Measurements from ENCODE around the gene TMEM253.
A peak's percentile ranks its signal among the peaks of the same experiment; 100 is the strongest.

TMEM253 gene

DNA sequence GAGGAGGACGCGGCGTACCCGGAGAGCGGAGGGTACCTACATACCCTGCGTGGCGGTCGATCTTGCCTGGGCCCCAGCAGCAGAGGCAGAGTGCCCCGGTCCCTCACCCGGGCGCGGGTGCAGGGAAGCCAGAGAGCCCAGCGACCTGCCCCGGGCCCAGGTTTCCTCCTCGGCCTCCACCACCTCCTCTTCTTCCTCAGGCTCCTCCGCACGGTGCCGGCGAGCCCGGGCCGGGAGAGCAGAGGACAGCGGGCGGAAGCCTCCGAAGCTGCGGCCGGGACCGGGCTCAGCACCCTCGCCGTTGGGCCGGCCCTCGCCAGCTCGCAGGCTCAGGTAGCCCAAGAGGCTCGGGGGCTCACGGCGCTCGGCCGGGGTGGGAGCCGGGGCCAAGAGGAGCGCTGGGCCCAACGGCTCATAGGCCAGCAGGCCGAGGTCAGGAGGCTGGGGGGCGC lies 9.0 kb upstream of the TMEM253 start:
- no peaks in the 10 kb centered on the region for H3K36me3 Mint-ChIP-seq (ENCODE audit: low read depth)
- H3K4me1 Mint-ChIP-seq, result peaks cover 20% of the 10 kb centered on the region
- no peak overlapping the region for H3K4me3 Mint-ChIP-seq
- ATAC-seq, result no peak
- DNase-seq, result no peak
- no peak overlapping the region for H3K27ac Mint-ChIP-seq
- H3K27me3 Mint-ChIP-seq, result no peaks in the 10 kb centered on the region
- no peaks in the 10 kb centered on the region for H3K9me3 Mint-ChIP-seq

DNA sequence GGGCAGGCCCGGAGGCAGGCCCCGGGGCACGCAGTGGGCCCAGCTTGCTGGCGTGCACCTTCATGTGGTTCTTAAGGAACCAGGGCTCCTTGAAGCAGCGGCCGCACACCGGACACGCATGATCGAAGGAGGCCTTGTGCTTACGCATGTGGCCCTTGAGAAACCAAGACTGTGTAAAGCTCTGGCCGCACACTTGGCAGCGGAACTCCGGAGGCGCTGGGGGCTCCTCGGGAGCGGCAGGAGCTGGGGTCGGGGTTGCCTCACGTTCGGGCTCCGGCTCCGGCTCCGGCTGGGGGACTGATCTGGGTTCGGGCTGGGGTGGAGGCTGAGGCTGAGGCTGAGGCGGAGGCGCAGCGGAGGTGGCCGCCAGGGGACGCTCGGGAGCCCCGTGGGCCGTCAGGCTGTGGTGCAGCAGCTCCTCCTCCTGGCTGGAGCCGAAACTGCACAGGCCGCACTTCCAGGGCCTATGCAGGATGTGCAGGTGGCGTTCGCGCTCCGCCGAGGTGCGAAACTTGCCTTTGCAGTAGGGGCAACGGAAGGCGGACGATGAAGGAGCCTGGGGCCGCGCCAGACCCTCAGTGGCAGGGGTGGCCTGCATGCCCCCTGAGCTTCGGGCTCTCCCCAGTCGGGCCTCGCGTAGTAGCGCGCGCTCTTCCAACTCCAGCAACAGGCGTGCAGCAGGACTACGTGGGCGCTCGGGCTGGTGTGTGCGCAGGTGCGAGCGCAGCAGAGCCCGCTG lies 8.4 kb upstream of the TMEM253 start:
- H3K4me3 Mint-ChIP-seq, result no peak overlapping the region
- H3K27me3 Mint-ChIP-seq, result no peaks in the 10 kb centered on the region
- peak; percentile 94 for DNase-seq
- peak; percentile 85 for ATAC-seq
- no peaks in the 10 kb centered on the region for H3K9me3 Mint-ChIP-seq
- peaks cover 19% of the 10 kb centered on the region for H3K4me1 Mint-ChIP-seq
- no peaks in the 10 kb centered on the region for H3K36me3 Mint-ChIP-seq (ENCODE audit: low read depth)
- no peak overlapping the region for H3K27ac Mint-ChIP-seq

DNA sequence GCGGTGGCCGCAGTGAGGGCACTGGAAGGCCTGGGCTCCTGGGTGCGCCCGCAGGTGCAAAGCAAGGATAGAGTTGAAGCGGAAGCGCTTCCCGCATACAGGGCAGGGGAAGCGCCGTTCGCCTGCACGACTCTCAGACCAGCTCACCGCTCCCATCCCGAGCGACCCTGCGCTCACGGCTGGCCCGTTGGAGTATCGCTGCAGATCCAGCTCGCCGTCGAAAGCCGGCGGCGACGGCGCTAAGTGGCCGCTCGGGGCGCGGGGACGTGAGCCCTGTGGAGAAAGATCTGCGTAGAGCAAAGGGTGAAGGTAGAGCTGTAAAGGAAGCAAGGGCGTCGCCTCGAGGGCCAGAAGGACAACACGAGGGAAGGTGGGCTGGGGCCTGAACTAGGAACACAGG lies 7.8 kb upstream of the TMEM253 start:
- H3K4me3 Mint-ChIP-seq, result no peak overlapping the region
- peaks cover 13% of the 10 kb centered on the region for H3K4me1 Mint-ChIP-seq
- H3K27ac Mint-ChIP-seq, result no peak overlapping the region
- no peaks in the 10 kb centered on the region for H3K9me3 Mint-ChIP-seq
- ATAC-seq, result no peak
- H3K27me3 Mint-ChIP-seq, result no peaks in the 10 kb centered on the region
- no peaks in the 10 kb centered on the region for H3K36me3 Mint-ChIP-seq (ENCODE audit: low read depth)
- no peak for DNase-seq

DNA sequence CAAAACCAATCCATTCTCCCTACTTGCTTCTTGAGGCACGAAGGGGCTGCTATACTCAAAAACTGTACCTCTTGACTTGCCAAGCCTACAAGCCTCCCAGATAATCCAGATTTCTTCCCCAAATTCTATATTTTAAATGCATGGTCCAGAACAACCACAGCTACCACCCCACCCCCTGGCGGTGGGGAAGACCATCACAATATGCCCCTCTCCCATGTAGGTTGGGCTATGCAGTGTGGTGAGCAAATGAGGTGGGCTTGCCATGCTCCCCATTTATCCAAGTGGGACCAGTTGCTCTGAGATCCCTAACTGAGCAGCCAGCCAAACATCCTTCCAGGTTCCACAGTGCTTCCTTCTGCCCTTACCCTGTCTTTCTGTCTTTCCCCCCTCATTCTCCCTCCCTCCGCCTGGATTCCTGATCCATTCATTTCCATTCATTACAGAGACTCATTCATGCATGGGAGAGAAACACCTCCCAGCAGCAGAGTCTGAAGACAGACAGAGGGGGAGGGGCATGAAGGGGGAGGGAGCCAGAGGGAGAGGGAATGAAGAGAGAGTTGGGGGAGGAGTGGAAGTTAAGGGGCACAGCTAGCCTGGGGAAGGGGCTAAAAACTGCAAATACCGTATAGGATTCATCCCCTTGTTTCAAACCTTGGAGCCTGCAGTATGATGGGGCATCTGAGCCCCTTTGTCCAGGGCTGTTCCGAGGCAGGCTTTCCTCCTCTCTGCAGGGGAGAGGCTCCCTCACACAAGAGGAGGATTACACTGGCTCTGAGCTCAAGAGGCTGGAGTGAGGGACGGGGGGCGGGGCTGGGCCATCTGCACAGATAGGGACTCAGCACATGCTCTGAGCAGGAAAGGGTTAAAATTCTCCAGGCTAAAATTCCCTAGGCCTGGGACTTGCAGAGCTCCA lies 6.8 kb upstream of the TMEM253 start:
- ATAC-seq, result no peak
- no peak overlapping the region for H3K27ac Mint-ChIP-seq

DNA sequence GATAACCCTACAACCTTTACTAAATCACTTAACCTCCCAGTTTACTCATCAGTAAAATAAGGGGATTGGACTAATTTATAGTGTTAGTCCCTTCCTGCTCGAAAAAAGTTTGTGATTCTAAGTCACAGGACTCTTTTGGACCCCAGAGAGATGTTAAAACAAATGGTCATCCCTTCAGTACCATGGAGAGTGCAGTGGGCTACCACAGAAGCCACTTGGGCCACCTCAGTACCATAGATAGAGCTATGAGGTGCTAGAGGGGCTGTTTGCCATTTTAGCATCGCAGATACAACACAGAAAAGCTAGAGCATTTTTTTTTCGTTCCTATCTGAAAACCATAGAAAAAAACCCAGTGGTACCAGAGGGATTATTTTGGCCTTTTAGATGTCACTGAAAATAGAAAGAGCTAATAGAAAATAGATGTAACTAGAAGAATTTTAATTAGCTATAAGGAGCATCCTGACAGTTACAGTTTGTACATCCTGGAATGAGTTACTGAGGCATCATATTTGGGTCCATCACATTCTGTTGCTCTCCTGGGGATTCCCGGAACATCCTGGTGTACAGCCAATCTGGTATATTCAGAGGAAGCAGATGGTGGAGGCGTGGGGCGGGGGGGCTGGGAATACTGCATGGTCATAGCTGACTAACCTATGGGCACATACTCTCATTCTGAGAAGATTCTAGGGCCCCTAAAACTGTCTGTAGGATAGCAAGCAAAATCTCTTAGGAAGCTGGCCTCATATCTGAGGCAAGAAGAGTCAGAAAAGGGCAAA lies 5.2 kb upstream of the TMEM253 start:
- H3K27me3 Mint-ChIP-seq, result no peaks in the 10 kb centered on the region
- no peaks in the 10 kb centered on the region for H3K36me3 Mint-ChIP-seq (ENCODE audit: low read depth)
- H3K9me3 Mint-ChIP-seq, result no peaks in the 10 kb centered on the region
- peaks cover 19% of the 10 kb centered on the region for H3K4me1 Mint-ChIP-seq
- ATAC-seq, result no peak
- H3K4me3 Mint-ChIP-seq, result no peak overlapping the region
- no peak for DNase-seq
- H3K27ac Mint-ChIP-seq, result no peak overlapping the region

More for the DNA sequence above, 6.8 kb upstream of the TMEM253 start:
- Mint-ChIP-seq H3K36me3 (ENCODE audit: low read depth) (no peaks in the 10 kb centered on the region), H3K9me3 (no peaks in the 10 kb centered on the region), H3K4me1 (peaks cover 14% of the 10 kb centered on the region), H3K27me3 (no peaks in the 10 kb centered on the region), H3K4me3 (no peak overlapping the region)
- DNase-seq, result no peak

DNA sequence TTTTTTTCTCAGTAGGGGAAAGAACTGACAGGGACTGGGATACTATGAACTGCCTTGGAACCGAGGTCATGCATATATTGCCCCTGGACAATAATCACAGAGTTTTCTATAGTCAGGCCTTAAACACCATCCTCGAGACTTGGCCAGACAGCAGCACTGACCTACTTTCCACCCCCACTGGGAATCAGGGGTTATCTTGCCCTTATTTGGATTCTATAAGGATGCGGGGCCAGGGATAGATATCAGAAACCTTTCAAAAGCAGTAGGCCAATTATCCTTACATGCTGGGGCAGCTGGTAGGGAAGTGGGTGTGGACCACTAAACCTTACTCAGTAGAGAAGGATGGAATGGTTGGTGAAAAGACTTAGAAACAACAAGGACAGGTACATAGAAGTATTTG lies 4.4 kb upstream of the TMEM253 start:
- H3K4me3 Mint-ChIP-seq, result no peak overlapping the region
- ATAC-seq, result no peak
- DNase-seq, result no peak

DNA sequence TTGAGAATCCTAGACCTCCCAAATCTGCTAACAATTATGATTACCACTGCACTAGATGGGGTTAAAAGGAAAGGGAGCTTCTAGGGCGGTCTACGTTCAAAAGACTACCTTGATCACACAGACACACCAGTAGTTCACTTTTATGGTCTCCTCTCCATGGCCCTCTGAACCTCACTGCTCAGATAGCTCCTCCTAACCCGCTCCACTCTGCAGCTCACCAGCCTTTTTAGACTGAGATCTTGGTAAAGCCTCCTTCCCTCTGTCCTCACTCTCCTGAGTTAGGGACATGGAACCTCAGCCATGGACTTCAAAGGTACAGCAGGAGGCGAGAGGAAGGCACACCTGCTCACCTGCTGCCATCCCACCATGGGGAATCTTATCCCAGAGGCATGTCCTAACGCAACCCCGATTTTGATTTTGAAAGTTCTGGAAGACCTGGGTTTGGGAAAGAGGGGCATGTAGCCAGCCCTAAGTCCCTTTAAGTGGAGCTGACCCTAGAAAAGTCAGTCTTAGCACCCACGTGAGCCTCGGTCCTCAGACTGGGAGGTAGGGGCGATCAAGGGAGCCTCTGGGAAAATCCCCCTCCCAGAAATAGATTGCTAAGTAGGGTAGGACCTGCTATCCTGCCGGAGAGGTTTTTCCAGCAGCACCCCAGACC lies 3.8 kb upstream of the TMEM253 start:
- H3K9me3 Mint-ChIP-seq, result no peaks in the 10 kb centered on the region
- peaks cover 22% of the 10 kb centered on the region for H3K4me1 Mint-ChIP-seq
- peak overlapping the region; percentile 61 for H3K4me3 Mint-ChIP-seq
- H3K27me3 Mint-ChIP-seq, result peaks cover 3% of the 10 kb centered on the region
- ATAC-seq (no peak), DNase-seq (no peak)
- H3K27ac Mint-ChIP-seq, result no peak overlapping the region
- H3K36me3 Mint-ChIP-seq (ENCODE audit: low read depth), result no peaks in the 10 kb centered on the region

More for the DNA sequence above, 4.4 kb upstream of the TMEM253 start:
- no peaks in the 10 kb centered on the region for H3K36me3 Mint-ChIP-seq (ENCODE audit: low read depth)
- H3K9me3 Mint-ChIP-seq, result no peaks in the 10 kb centered on the region
- H3K4me1 Mint-ChIP-seq, result peaks cover 19% of the 10 kb centered on the region
- H3K27ac Mint-ChIP-seq, result no peak overlapping the region
- H3K27me3 Mint-ChIP-seq, result peaks cover 1% of the 10 kb centered on the region

DNA sequence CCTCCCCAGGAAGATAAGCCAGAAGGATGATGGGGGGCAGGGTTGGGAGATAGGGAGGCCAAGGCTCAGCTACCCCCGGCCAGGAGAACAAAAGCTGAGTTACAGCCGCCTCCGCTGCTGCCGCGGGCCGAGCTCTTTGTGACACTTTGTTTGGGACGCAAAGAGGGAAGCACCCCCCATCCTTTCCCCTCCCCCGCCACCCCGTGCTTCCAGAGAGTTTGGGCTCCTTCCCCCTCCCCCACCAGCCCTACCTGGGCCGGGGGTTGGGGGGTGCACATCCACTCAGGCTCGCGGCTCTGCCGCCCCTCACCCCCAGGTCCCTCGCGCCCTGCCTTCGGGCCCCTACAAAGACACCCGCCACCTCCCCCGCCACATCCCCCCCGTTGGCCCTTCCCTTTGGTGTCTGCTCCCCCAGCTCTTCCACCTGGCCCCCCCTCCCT lies 3.2 kb upstream of the TMEM253 start:
- H3K36me3 Mint-ChIP-seq (ENCODE audit: low read depth), result no peaks in the 10 kb centered on the region
- DNase-seq (no peak), ATAC-seq (no peak)
- no peak overlapping the region for H3K27ac Mint-ChIP-seq
- peaks cover 3% of the 10 kb centered on the region for H3K27me3 Mint-ChIP-seq
- peak overlapping the region; percentile 61 for H3K4me3 Mint-ChIP-seq
- H3K9me3 Mint-ChIP-seq, result no peaks in the 10 kb centered on the region
- peaks cover 25% of the 10 kb centered on the region for H3K4me1 Mint-ChIP-seq

DNA sequence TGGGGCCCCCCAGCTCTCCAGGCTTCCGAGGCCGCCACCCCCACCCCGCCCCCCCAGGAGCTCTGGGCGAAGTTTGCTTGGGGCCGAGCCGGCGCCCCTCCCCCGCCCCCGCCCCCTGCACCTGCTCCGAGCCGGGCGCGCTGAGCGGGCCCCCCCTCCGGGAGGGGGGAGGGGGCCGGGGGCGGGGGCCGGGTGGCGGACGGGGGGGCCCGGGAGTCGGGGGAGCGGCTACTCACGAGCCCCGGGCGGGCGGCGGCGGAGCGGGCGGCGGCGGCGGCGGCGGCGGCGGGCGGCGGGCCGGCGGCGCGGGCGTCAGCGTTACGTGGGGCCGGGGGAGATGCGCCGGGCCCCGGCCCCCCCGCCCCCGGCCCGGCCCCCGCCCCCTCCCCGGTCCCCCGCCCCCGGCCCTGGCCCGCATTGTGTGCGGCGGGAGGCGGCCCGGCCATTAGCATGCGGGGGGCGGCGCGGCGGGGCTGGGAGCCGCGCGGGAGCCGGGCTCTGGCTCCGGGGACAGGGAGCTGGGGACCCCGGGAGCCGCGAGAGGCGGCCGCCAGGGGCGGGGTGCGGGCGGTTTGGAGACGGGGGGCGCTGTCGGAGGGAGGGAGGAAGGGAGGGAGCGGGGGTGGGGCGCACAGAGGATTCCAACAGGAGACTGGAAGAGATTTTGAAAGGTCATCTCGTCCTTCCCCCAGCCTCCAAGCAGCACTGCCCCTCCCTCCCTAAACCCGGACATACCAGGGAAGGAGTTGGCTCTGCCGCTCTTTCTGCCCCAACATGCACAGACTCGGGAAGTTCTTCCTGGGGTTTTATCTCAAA lies 2.6 kb upstream of the TMEM253 start, which contains the start of gene ZNF219:
TSS of gene ZNF219 (minus strand) at position 580 of the 816 bp plus-strand sequence. CDS start 5,064 bp downstream, outside the sequence.
- DNase-seq, result peak; percentile 36
- H3K27ac Mint-ChIP-seq, result peak within 1 kb of the TSS; percentile 71
- H3K36me3 Mint-ChIP-seq (ENCODE audit: low read depth), result no peaks in the 10 kb centered on the region
- H3K4me1 Mint-ChIP-seq, result peaks cover 27% of the 10 kb centered on the region
- H3K27me3 Mint-ChIP-seq, result peaks cover 3% of the 10 kb centered on the region
- no peak for ATAC-seq
- H3K4me3 Mint-ChIP-seq, result peak within 1 kb of the TSS; percentile 84
- H3K9me3 Mint-ChIP-seq, result no peaks in the 10 kb centered on the region

DNA sequence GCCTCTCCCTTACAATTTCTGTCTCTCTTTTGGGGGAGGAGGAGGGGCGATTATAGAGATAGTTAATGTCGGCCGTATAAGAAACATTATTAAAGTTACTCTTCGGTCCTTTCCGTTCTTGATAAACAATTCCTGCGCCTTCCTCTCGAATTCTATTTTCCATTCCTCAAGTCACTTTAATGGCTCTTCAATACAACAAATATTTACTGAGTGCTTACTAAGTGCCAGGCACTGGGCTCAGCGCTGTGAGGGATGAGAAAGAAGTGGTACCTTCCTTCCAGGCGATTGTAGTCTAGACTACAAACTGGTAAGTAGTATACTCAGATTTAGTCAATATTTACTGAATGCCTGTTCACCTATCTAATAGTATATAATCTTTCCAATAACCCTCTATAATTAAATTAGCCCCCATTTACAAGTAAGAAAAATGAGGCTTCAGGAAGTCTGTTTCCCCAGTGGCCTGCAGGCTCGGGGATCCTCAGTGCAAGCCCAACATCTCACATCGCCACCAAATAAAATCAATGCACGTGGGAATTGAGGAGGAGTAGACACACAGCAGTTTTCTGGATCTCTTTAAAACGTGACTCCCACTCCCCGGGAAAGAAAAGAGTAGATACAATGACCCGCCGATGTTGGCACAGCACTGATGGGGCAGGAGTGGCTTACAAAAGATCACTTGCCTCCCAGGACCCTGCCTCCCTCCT lies 1.8 kb upstream of the TMEM253 start:
- Mint-ChIP-seq H3K27me3 (peaks cover 3% of the 10 kb centered on the region), H3K27ac (peak overlapping the region; percentile 71), H3K36me3 (ENCODE audit: low read depth) (no peaks in the 10 kb centered on the region), H3K4me3 (peak overlapping the region; percentile 84), H3K9me3 (no peaks in the 10 kb centered on the region), H3K4me1 (peaks cover 29% of the 10 kb centered on the region)
- ATAC-seq, result no peak
- no peak for DNase-seq

DNA sequence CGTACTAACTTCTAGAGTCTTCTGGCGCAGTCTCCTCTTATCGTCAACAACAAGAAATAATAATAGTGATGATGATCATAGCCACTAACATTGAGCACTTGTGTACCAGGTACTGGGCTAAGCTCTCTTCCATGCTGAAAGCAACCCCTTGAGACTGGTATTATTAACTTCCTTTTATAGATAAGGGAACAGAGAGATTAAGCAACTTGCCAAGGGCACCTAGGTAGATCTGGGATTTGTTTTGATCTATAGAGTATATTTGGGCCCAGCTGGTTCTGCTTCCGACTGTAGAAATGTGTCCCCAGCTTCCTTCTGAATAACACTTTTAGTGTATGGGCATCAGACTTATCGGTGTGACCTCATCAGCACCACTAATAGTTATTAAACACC lies 1.3 kb upstream of the TMEM253 start:
- Mint-ChIP-seq H3K27me3 (peaks cover 3% of the 10 kb centered on the region), H3K27ac (no peak overlapping the region), H3K4me1 (peaks cover 31% of the 10 kb centered on the region), H3K36me3 (ENCODE audit: low read depth) (no peaks in the 10 kb centered on the region), H3K4me3 (peak overlapping the region; percentile 84), H3K9me3 (no peaks in the 10 kb centered on the region)
- DNase-seq (no peak), ATAC-seq (no peak)

DNA sequence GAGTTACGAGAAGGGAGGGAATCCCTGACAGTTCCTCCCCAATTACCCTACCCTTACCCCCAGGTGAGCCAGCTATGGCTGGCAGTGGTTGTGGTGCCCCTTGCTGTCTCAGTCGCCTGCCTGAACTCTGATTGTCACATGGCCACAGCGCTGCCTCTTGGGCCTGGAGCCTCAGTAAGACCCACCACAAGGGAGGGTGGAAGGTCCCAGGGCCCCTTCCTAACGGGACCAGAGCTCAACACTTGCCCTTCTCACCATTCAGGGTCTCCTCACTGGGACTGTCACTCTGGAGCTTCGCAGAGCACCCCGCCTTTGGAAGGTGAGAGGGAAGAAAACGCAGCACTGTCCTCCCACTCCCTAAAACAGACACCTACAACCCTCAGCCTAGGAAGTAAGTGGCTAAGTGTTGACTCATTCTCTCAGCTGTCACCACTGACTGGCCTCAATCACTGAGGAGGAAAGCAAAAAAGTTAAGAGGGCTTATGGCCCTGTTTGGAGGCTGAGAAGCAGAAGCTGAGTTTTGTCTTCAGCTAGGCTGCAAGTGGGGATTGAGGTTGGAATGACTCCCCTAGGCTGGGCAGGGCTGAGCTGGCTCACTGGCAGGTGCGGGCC lies 1.0 kb downstream of the TMEM253 start:
- peaks cover 3% of the 10 kb centered on the region for H3K27me3 Mint-ChIP-seq
- H3K4me1 Mint-ChIP-seq, result peaks cover 41% of the 10 kb centered on the region
- no peak for DNase-seq
- H3K27ac Mint-ChIP-seq, result peak overlapping the region; percentile 55
- peak overlapping the region; percentile 89 for H3K4me3 Mint-ChIP-seq
- no peaks in the 10 kb centered on the region for H3K9me3 Mint-ChIP-seq
- ATAC-seq, result no peak
- no peaks in the 10 kb centered on the region for H3K36me3 Mint-ChIP-seq (ENCODE audit: low read depth)

All from activated naive CD8-positive, alpha-beta T cell treated with anti-CD3 and anti-CD28 coated beads, Interleukin-2, amount 50 U/mL, for 24 hours (primary cell).